MCF 10A (cell line): ENCODE measurements around the gene MYH10. TPM values are rescaled to one million over a fixed set of nuclear protein-coding genes. Genes with fewer than 3 reads are reported as not detected.

Source experiments
- BruUV-seq: library from RNA; stranded (reverse); fragments of 400-500 nt; replicated peaks from 2 replicates; lab custom pipeline; 2021; lab: Mats Ljungman, UMichigan
- CTCF ChIA-PET: fragments of 300-600 bp; sonication (Branson Sonifier 250); formaldehyde crosslinking; extraction: SDS; loops from one replicate; lab custom pipeline; 2021; ENCODE audit warnings: antibody characterized with exemption, inconsistent platforms; lab: Yijun Ruan, JAX
- POLR2A ChIA-PET: fragments of 300-600, 350-650 bp; sonication (Branson Sonifier 250); formaldehyde crosslinking; extraction: SDS; loops from one replicate; lab custom pipeline; 2020; ENCODE audit warnings: antibody characterized with exemption, inconsistent platforms; lab: Yijun Ruan, JAX
- DNase-seq: peaks from one replicate; pipeline ENCODE4 v3.0.0-alpha.2; 2018; ENCODE audit not compliant: unreplicated experiment
- H3K27ac Mint-ChIP-seq: one replicate; pipeline ENCODE4 v1.8.0; 2022; ENCODE audit warnings: mild to moderate bottlenecking, low read depth, mixed read lengths; ENCODE audit not compliant: unreplicated experiment
- H3K27me3 Mint-ChIP-seq: one replicate; pipeline ENCODE4 v1.8.0; 2022; ENCODE audit warnings: mixed read lengths; ENCODE audit not compliant: insufficient read depth, unreplicated experiment
- H3K36me3 Mint-ChIP-seq: one replicate; pipeline ENCODE4 v1.8.0; 2022; ENCODE audit warnings: mild to moderate bottlenecking, moderate library complexity, mixed read lengths; ENCODE audit not compliant: insufficient read depth, unreplicated experiment
- H3K4me1 Mint-ChIP-seq: one replicate; pipeline ENCODE4 v1.8.0; 2022; ENCODE audit warnings: mixed read lengths; ENCODE audit not compliant: insufficient read depth, unreplicated experiment
- H3K4me3 Mint-ChIP-seq: one replicate; pipeline ENCODE4 v1.8.0; 2022; ENCODE audit warnings: mild to moderate bottlenecking, moderate library complexity, mixed read lengths; ENCODE audit not compliant: unreplicated experiment
- H3K9me3 Mint-ChIP-seq: one replicate; pipeline ENCODE4 v1.8.0; 2022; ENCODE audit warnings: mixed read lengths; ENCODE audit not compliant: unreplicated experiment
- CTCF ChIP-seq: fragments of 200-600 bp; IDR thresholded peaks from one replicate; pipeline ENCODE4 v1.8.0; 2022; ENCODE audit warnings: antibody characterized with exemption, mild to moderate bottlenecking; ENCODE audit not compliant: unreplicated experiment
- intact Hi-C: fragments of 100-400 bp; cut with micrococcal nuclease; formaldehyde crosslinking; loops from 2 replicates; pipeline ENCODE4 v1.14.1; 2022
- total RNA-seq: library from RNA; stranded (reverse); gene quantifications from 2 replicates; pipeline ENCODE4 v1.2.3, GENCODE V29; 2022

Gene MYH10
- total RNA-seq, 1 experiment from 2014 or later, result 43.0 TPM

DNA sequence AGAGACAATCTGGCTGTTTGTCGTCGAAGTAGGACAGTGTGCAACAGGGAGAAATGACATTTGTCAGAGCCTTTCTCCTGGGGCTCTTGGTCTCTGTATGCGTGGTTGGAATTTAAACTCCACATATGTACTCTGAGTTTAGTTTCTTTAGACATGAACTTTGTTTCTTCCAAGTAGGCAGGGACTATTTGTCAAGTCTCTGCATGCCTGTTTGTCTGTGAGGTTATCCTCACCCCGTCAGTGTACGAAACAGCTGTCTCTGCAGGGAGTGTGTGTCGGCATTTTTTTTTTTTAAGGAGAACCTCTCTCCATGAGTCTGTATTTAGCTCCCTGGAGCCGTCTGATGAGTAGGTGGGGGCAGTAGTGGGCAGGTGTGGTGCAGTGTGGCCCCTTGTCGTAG lies 165.2 kb downstream of the MYH10 start:
- Mint-ChIP-seq H3K4me1 (peaks cover 14% of the 10 kb centered on the region), H3K36me3 (peaks cover 70% of the 10 kb centered on the region), H3K4me3 (no peak overlapping the region), H3K9me3 (no peaks in the 10 kb centered on the region), H3K27me3 (no peaks in the 10 kb centered on the region), H3K27ac (peak overlapping the region; percentile 52)
- TF ChIP-seq CTCF, result no peak
- BruUV-seq, result no TSS peak
- CTCF ChIA-PET, result interaction anchor here (0.6 to 0.8 kb wide), 2 partner anchors 82 to 280 kb away, joined by 3 read pairs; no protein-coding TSS in a partner anchor
- no peak for DNase-seq
- POLR2A ChIA-PET, result interaction anchor here (0.5 to 2.0 kb wide), 7 partner anchors 13 to 84 kb away, joined by 3 to 14 read pairs (median 3); partner anchors contain the start of gene NDEL1
- intact Hi-C loops, result no loop called here

GRCh38 chr17:8464941-8465340 lies 165.6 kb downstream of the MYH10 start:
- Mint-ChIP-seq H3K36me3 (peaks cover 71% of the 10 kb centered on the region), H3K27me3 (no peaks in the 10 kb centered on the region), H3K27ac (peak overlapping the region; percentile 52), H3K9me3 (no peaks in the 10 kb centered on the region), H3K4me3 (no peak overlapping the region), H3K4me1 (peaks cover 14% of the 10 kb centered on the region)
- no peak for DNase-seq
- TF ChIP-seq CTCF, result no peak
- no TSS peak for BruUV-seq
- ChIA-PET CTCF (interaction anchor here (0.8 to 1.4 kb wide), 2 partner anchors 81 to 281 kb away, joined by 3 to 7 read pairs; no protein-coding TSS in a partner anchor), POLR2A (interaction anchor here (0.5 to 2.0 kb wide), 6 partner anchors 12 to 83 kb away, joined by 3 to 14 read pairs (median 4); partner anchors contain the start of gene NDEL1)
- intact Hi-C loops, result no loop called here

- DNase-seq, result no peak
Measured at GRCh38 chr17:8463099-8463498, 167.4 kb downstream of the MYH10 start.

DNA sequence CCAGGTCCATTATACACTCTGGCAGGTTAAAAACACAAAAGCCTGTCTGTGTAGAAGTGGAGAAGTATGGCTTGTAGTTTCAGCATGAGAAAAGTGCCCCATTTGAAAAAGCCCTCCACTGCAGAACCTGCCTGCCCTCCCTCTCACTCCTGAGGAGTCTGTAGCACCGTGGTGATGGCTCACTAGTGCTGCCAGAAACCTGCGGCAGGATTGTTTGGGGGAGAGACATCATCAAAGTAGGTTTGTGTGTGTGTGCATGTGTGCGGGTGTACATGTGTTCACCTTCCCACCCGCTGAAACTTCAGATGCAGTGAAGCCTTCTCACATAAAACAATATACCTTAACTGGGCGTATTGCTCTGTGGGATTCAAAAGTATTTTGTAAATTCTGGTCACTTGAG lies 168.0 kb downstream of the MYH10 start:
- no peak overlapping the region for H3K27ac Mint-ChIP-seq
- CTCF ChIA-PET, result no interaction called here
- POLR2A ChIA-PET, result interaction anchor here (0.5 kb wide), 1 partner anchor 407 kb away, joined by 3 read pairs; no protein-coding TSS in a partner anchor

More at GRCh38 chr17:8463099-8463498, 167.4 kb downstream of the MYH10 start:
- no TSS peak for BruUV-seq
- H3K36me3 Mint-ChIP-seq, result peaks cover 73% of the 10 kb centered on the region
- no peak overlapping the region for H3K4me3 Mint-ChIP-seq
- intact Hi-C loops, result no loop called here
- no peak for TF ChIP-seq CTCF
- no peak overlapping the region for H3K27ac Mint-ChIP-seq
- no peaks in the 10 kb centered on the region for H3K9me3 Mint-ChIP-seq
- CTCF ChIA-PET, result no interaction called here
- H3K4me1 Mint-ChIP-seq, result peaks cover 14% of the 10 kb centered on the region
- POLR2A ChIA-PET, result interaction anchor here (1.1 to 1.2 kb wide), 3 partner anchors 26 to 323 kb away, joined by 3 read pairs; partner anchors contain the start of gene NDEL1
- H3K27me3 Mint-ChIP-seq, result no peaks in the 10 kb centered on the region

More for the DNA sequence above, 168.0 kb downstream of the MYH10 start:
- no TSS peak for BruUV-seq
- intact Hi-C loops, result no loop called here
- no peak for TF ChIP-seq CTCF
- Mint-ChIP-seq H3K36me3 (peaks cover 70% of the 10 kb centered on the region), H3K4me3 (no peak overlapping the region), H3K27me3 (no peaks in the 10 kb centered on the region), H3K9me3 (no peaks in the 10 kb centered on the region), H3K4me1 (peaks cover 14% of the 10 kb centered on the region)
- DNase-seq, result no peak
